SK-N-SH treated with all-trans-retinoic acid at 6 μM for 48 hours (cell line): ENCODE measurements around the gene CSPG5.

Source experiments
- ATAC-seq: fragments of 200-7000 bp; cut with Tn5 transposase; 3 replicates; pipeline ENCODE4 v1.9.1; 2020; ENCODE audit warnings: mild to moderate bottlenecking, moderate library complexity
- ARNTL ChIP-seq: fragments of 450-650 bp; formaldehyde crosslinking; IDR thresholded peaks from 2 replicates; pipeline ENCODE4 v1.5.0; 2020; ENCODE audit warnings: low read depth, mild to moderate bottlenecking, moderate library complexity, borderline replicate concordance
- BACH2 ChIP-seq: fragments of 250-450 bp; sonication (Bioruptor Pico); IDR thresholded peaks from 2 replicates; pipeline ENCODE4 v1.9.0; 2021; ENCODE audit warnings: mild to moderate bottlenecking, borderline replicate concordance
- CSDC2 ChIP-seq: fragments of 250-450 bp; sonication (Bioruptor Pico); IDR thresholded peaks from 2 replicates; pipeline ENCODE4 v1.5.0; 2020; ENCODE audit warnings: mild to moderate bottlenecking, moderate library complexity
- ESRRG ChIP-seq: fragments of 250-450 bp; sonication (Bioruptor Pico); IDR thresholded peaks from 2 replicates; pipeline ENCODE4 v1.6.1; 2021; ENCODE audit warnings: mild to moderate bottlenecking
- GLIS3 ChIP-seq: fragments of 250-450 bp; sonication (Bioruptor Pico); IDR thresholded peaks from 2 replicates; pipeline ENCODE4 v1.5.0; 2020; ENCODE audit warnings: mild to moderate bottlenecking, moderate library complexity
- ISL1 ChIP-seq: fragments of 250-450 bp; sonication (Bioruptor Pico); IDR thresholded peaks from 2 replicates; pipeline ENCODE4 v2.1.2; 2022; ENCODE audit warnings: mild to moderate bottlenecking, moderate library complexity
- OSR1 ChIP-seq: fragments of 250-450 bp; sonication (Bioruptor Pico); IDR thresholded peaks from 2 replicates; pipeline ENCODE4 v1.8.0; 2022; ENCODE audit warnings: moderate library complexity, mild to moderate bottlenecking, inconsistent platforms
- RARB ChIP-seq: fragments of 250-450 bp; sonication (Bioruptor Pico); IDR thresholded peaks from 2 replicates; pipeline ENCODE4 v1.8.0; 2021; ENCODE audit warnings: mild to moderate bottlenecking, moderate library complexity
- SNAI2 ChIP-seq: fragments of 250-450 bp; sonication (Bioruptor Pico); IDR thresholded peaks from 2 replicates; pipeline ENCODE4 v1.5.0; 2020; ENCODE audit warnings: mild to moderate bottlenecking, moderate library complexity
- TCF4 ChIP-seq: fragments of 250-450 bp; sonication (Bioruptor Pico); IDR thresholded peaks from 2 replicates; pipeline ENCODE4 v1.8.0; 2021; ENCODE audit warnings: mild to moderate bottlenecking, moderate library complexity, borderline replicate concordance
- TOX ChIP-seq: fragments of 250-450 bp; sonication (Bioruptor Pico); IDR thresholded peaks from 2 replicates; pipeline ENCODE4 v1.8.0; 2021; ENCODE audit warnings: mild to moderate bottlenecking, moderate library complexity, borderline replicate concordance
- ZC3H10 ChIP-seq: fragments of 250-450 bp; sonication (Bioruptor Pico); IDR thresholded peaks from 2 replicates; pipeline ENCODE4 v1.5.1; 2021; ENCODE audit warnings: mild to moderate bottlenecking, moderate library complexity
- ZFP3 ChIP-seq: fragments of 250-450 bp; sonication (Bioruptor Pico); IDR thresholded peaks from 2 replicates; pipeline ENCODE4 v1.5.0; 2020; ENCODE audit warnings: mild to moderate bottlenecking, moderate library complexity
- ZFP30 ChIP-seq: fragments of 450-650 bp; formaldehyde crosslinking; IDR thresholded peaks from 2 replicates; pipeline ENCODE4 v1.5.0; 2022; ENCODE audit warnings: mild to moderate bottlenecking, moderate library complexity
- ZNF565 ChIP-seq: fragments of 450-650 bp; formaldehyde crosslinking; conservative IDR thresholded peaks from 2 replicates; pipeline ENCODE4 v1.5.0; 2020; ENCODE audit warnings: low read depth, mild to moderate bottlenecking, moderate library complexity
- ZNF70 ChIP-seq: fragments of 450-650 bp; formaldehyde crosslinking; IDR thresholded peaks from 2 replicates; pipeline ENCODE4 v1.5.0; 2020; ENCODE audit warnings: mild to moderate bottlenecking, moderate library complexity
- ZNF8 ChIP-seq: fragments of 450-650 bp; formaldehyde crosslinking; IDR thresholded peaks from 2 replicates; pipeline ENCODE4 v1.5.0; 2020; ENCODE audit warnings: mild to moderate bottlenecking, moderate library complexity
- TF ChIP-seq, protein P1 (sequence below): fragments of 250-450 bp; sonication (Bioruptor Pico); IDR thresholded peaks from 2 replicates; pipeline ENCODE4 v1.5.1; 2021; ENCODE audit warnings: mild to moderate bottlenecking, moderate library complexity
- TF ChIP-seq, protein P2 (sequence below): fragments of 250-450 bp; sonication (Bioruptor Pico); IDR thresholded peaks from 2 replicates; pipeline ENCODE4 v1.5.1; 2020; ENCODE audit warnings: low read depth, mild to moderate bottlenecking, moderate library complexity
- TF ChIP-seq, protein P3 (sequence below): fragments of 250-450 bp; sonication (Bioruptor Pico); IDR thresholded peaks from 2 replicates; pipeline ENCODE4 v1.8.0; 2020; ENCODE audit warnings: mild to moderate bottlenecking, moderate library complexity, borderline replicate concordance
- TF ChIP-seq, protein P4 (sequence below): fragments of 250-450 bp; sonication (Bioruptor Pico); IDR thresholded peaks from 2 replicates; pipeline ENCODE4 v1.8.0; 2021; ENCODE audit warnings: low read depth, mild to moderate bottlenecking, moderate library complexity, borderline replicate concordance
- TF ChIP-seq, protein P5 (sequence below): fragments of 250-450 bp; sonication (Bioruptor Pico); IDR thresholded peaks from 2 replicates; pipeline ENCODE4 v1.5.0; 2020; ENCODE audit warnings: mild to moderate bottlenecking, moderate library complexity

The CSPG5 gene

DNA sequence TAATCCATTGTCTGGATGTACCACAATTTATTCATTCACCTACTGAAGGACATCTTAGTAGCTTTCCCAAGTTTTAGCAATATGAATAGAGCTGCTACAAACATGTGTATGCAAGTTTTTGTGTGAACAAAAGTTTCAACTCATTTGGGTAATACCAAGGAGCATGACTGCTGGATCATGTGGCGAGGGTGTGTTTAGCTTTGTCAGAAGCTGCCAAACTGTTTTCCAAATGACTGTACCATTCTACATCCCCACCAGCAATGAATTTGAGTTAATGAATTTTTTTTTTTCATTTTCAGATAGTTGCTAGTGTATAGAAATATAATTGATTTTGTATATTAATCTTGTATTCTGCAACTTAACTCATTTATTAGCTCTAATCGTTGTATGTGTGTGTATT, 45.2 kb downstream of the CSPG5 start:
- no peak for ATAC-seq

DNA sequence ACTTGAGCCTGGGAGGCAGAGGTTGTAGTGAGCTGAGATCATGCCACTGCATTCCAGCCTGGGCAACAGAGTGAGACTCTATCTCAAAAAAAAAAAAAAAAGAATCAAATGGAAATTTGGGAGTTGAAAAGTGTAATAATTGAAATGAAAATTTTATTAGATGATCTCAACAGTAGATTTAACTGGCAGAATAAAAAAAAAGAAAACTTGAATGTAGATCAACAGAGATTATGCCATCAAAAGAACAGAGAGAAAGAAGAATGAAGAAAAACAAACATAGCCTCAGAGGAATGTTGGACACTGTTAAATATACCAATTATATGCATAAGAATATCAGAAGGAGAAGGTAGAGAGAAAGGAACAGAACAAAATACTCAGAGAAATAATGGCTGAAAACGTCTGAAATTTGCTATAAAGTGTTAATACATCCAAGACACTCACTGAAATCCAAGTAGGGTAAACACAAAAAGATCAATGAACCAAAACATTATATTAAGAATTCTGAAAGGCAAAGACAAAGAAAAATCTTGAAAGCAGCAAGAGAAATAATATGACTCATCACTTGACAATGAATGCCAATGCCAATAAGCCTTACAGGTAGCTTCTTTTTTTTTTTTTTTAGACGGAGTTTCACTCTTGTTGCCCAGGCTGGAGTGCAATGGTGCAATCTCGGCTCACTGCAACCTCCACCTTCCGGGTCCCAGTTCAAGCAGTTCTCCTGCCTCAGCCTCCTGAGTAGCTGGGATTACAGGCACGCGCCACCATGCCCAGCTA, 50.5 kb downstream of the CSPG5 start:
- ATAC-seq = no peak
- TF ChIP-seq, protein P1, sequence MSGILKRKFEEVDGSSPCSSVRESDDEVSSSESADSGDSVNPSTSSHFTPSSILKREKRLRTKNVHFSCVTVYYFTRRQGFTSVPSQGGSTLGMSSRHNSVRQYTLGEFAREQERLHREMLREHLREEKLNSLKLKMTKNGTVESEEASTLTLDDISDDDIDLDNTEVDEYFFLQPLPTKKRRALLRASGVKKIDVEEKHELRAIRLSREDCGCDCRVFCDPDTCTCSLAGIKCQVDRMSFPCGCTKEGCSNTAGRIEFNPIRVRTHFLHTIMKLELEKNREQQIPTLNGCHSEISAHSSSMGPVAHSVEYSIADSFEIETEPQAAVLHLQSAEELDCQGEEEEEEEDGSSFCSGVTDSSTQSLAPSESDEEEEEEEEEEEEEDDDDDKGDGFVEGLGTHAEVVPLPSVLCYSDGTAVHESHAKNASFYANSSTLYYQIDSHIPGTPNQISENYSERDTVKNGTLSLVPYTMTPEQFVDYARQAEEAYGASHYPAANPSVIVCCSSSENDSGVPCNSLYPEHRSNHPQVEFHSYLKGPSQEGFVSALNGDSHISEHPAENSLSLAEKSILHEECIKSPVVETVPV (CRISPR knock-in tag) = no peak
- TF ChIP-seq ISL1 (CRISPR knock-in tag) (no peak), ZNF70 (no peak), ZNF565 (CRISPR knock-in tag) (no peak), SNAI2 (CRISPR knock-in tag) (no peak), RARB (CRISPR knock-in tag) (no peak), ARNTL (no peak), ZNF8 (CRISPR knock-in tag) (no peak), ZC3H10 (CRISPR knock-in tag) (no peak), ESRRG (CRISPR knock-in tag) (no peak), ZFP30 (no peak), TOX (CRISPR knock-in tag) (no peak), BACH2 (CRISPR knock-in tag) (no peak)
- TF ChIP-seq, protein P2, sequence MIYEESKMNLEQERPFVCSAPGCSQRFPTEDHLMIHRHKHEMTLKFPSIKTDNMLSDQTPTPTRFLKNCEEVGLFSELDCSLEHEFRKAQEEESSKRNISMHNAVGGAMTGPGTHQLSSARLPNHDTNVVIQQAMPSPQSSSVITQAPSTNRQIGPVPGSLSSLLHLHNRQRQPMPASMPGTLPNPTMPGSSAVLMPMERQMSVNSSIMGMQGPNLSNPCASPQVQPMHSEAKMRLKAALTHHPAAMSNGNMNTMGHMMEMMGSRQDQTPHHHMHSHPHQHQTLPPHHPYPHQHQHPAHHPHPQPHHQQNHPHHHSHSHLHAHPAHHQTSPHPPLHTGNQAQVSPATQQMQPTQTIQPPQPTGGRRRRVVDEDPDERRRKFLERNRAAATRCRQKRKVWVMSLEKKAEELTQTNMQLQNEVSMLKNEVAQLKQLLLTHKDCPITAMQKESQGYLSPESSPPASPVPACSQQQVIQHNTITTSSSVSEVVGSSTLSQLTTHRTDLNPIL = no peak
- TF ChIP-seq, protein P3, sequence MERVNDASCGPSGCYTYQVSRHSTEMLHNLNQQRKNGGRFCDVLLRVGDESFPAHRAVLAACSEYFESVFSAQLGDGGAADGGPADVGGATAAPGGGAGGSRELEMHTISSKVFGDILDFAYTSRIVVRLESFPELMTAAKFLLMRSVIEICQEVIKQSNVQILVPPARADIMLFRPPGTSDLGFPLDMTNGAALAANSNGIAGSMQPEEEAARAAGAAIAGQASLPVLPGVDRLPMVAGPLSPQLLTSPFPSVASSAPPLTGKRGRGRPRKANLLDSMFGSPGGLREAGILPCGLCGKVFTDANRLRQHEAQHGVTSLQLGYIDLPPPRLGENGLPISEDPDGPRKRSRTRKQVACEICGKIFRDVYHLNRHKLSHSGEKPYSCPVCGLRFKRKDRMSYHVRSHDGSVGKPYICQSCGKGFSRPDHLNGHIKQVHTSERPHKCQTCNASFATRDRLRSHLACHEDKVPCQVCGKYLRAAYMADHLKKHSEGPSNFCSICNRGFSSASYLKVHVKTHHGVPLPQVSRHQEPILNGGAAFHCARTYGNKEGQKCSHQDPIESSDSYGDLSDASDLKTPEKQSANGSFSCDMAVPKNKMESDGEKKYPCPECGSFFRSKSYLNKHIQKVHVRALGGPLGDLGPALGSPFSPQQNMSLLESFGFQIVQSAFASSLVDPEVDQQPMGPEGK (CRISPR knock-in tag) = no peak
- TF ChIP-seq, protein P4, sequence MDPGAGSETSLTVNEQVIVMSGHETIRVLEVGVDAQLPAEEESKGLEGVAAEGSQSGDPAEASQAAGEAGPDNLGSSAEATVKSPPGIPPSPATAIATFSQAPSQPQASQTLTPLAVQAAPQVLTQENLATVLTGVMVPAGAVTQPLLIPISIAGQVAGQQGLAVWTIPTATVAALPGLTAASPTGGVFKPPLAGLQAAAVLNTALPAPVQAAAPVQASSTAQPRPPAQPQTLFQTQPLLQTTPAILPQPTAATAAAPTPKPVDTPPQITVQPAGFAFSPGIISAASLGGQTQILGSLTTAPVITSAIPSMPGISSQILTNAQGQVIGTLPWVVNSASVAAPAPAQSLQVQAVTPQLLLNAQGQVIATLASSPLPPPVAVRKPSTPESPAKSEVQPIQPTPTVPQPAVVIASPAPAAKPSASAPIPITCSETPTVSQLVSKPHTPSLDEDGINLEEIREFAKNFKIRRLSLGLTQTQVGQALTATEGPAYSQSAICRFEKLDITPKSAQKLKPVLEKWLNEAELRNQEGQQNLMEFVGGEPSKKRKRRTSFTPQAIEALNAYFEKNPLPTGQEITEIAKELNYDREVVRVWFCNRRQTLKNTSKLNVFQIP (CRISPR knock-in tag) = no peak

More for the DNA sequence above, 45.2 kb downstream of the CSPG5 start:
- TF ChIP-seq ARNTL (no peak), OSR1 (CRISPR knock-in tag) (no peak), ZFP3 (CRISPR knock-in tag) (no peak), BACH2 (CRISPR knock-in tag) (no peak), TCF4 (CRISPR knock-in tag) (no peak), CSDC2 (CRISPR knock-in tag) (no peak), GLIS3 (CRISPR knock-in tag) (no peak), ESRRG (CRISPR knock-in tag) (no peak), SNAI2 (CRISPR knock-in tag) (no peak)
- TF ChIP-seq, protein P2 = no peak
- TF ChIP-seq, protein P4 (CRISPR knock-in tag) = no peak
- TF ChIP-seq, protein P5, sequence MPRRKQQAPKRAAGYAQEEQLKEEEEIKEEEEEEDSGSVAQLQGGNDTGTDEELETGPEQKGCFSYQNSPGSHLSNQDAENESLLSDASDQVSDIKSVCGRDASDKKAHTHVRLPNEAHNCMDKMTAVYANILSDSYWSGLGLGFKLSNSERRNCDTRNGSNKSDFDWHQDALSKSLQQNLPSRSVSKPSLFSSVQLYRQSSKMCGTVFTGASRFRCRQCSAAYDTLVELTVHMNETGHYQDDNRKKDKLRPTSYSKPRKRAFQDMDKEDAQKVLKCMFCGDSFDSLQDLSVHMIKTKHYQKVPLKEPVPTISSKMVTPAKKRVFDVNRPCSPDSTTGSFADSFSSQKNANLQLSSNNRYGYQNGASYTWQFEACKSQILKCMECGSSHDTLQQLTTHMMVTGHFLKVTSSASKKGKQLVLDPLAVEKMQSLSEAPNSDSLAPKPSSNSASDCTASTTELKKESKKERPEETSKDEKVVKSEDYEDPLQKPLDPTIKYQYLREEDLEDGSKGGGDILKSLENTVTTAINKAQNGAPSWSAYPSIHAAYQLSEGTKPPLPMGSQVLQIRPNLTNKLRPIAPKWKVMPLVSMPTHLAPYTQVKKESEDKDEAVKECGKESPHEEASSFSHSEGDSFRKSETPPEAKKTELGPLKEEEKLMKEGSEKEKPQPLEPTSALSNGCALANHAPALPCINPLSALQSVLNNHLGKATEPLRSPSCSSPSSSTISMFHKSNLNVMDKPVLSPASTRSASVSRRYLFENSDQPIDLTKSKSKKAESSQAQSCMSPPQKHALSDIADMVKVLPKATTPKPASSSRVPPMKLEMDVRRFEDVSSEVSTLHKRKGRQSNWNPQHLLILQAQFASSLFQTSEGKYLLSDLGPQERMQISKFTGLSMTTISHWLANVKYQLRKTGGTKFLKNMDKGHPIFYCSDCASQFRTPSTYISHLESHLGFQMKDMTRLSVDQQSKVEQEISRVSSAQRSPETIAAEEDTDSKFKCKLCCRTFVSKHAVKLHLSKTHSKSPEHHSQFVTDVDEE = no peak
- TF ChIP-seq, protein P3 (CRISPR knock-in tag) = no peak
